Upper lobe of left lung (tissue), 6 donors: ENCODE results near the gene ADAMTS3. TPM values are rescaled to one million over a fixed set of nuclear protein-coding genes. Genes with fewer than 3 reads are reported as not detected.

ENCODE experiments used
- ATAC-seq, 2 donors: fragments of 200-7000 bp; cut with Tn5 transposase; one replicate each; pipeline ENCODE4 v1.9.1; 2022; ENCODE audit warnings: mild to moderate bottlenecking in 2 of 2, moderate library complexity in 2 of 2; ENCODE audit not compliant: low FRiP score in 2 of 2
- DNase-seq, 2 donors: peaks; one replicate each; pipeline ENCODE4 v3.0.0-alpha.2; 2019 to 2020
- H3K27ac ChIP-seq, 4 donors: fragments of 200-600 bp; sonication (generic); one replicate each; pipeline ENCODE4 v1.5.1; 2016 to 2019
- H3K27me3 ChIP-seq, 4 donors: fragments of 200-600 bp; sonication (generic); one replicate each; pipeline ENCODE4 v1.5.1; 2017 to 2019
- H3K36me3 ChIP-seq, 4 donors: fragments of 200-600 bp; sonication (generic); one replicate each; pipeline ENCODE4 v1.5.1; 2016 to 2019
- H3K4me1 ChIP-seq, 4 donors: fragments of 200-600 bp; sonication (generic); one replicate each; pipeline ENCODE4 v1.5.1; 2018 to 2019
- H3K4me3 ChIP-seq, 4 donors: fragments of 200-600 bp; sonication (generic); one replicate each; pipeline ENCODE4 v1.5.1; 2017 to 2019; ENCODE audit warnings: mild to moderate bottlenecking in 2 of 4, moderate library complexity in 1 of 4
- H3K9me3 ChIP-seq, 4 donors: fragments of 200-600 bp; sonication (generic); one replicate each; pipeline ENCODE4 v1.5.1; 2018 to 2019
- EP300 ChIP-seq, 4 donors: sonication (generic); formaldehyde crosslinking; IDR thresholded peaks; one replicate each; pipeline ENCODE4 v1.5.1; 2017; ENCODE audit warnings: antibody characterized with exemption in 4 of 4, control low read depth in 2 of 4
- POLR2A ChIP-seq, 4 donors: fragments of 450-650 bp; IDR thresholded peaks; one replicate each; pipeline ENCODE4 v1.5.1; 2016 to 2017; ENCODE audit warnings: antibody characterized with exemption in 4 of 4, mild to moderate bottlenecking in 2 of 4
- POLR2AphosphoS5 ChIP-seq, 2 donors: sonication (generic); formaldehyde crosslinking; IDR thresholded peaks; one replicate each; pipeline ENCODE4 v1.5.1; 2017; ENCODE audit warnings: antibody characterized with exemption in 2 of 2
- WGBS, 2 donors: methylation state at CpG; one replicate each; pipeline ENCODE4 v1.1.5; 2017 to 2018; 5-methylcytosine and 5-hydroxymethylcytosine counted together
- total RNA-seq, 6 donors: library from RNA; depleted of rRNA in 4 of 6; stranded (reverse); fragments of >200 nt in 4 of 6; gene quantifications; one replicate each; pipeline versions ENCODE4 v1.1.0 to v1.2.1, GENCODE V29; 2016 to 2021
- TF ChIP-seq, protein P1 (sequence below), 6 experiments: fragments of 450-650 bp in 4 of 6; fragments of 200-600 bp in 2 of 6; sonication (generic) in 2 of 6; IDR thresholded peaks; one replicate each; pipeline ENCODE4 v1.5.1; 2016 to 2019; ENCODE audit warnings: antibody characterized with exemption in 6 of 6
- donor health status: DM: no; HTN: no; CAD: no; lungs with moderate emphysema.
- donor health status: DM: no; HTN: yes; CAD: no; lungs with severe emphysema.

The ADAMTS3 gene
- total RNA-seq, 6 donors from 2014 or later: 1.0 to 5.2 (median 2.3) TPM

- H3K9me3 ChIP-seq: no peaks in the 10 kb centered on the region
- H3K27ac ChIP-seq: no peak overlapping the region
- H3K27me3 ChIP-seq: no peaks in the 10 kb centered on the region
- H3K36me3 ChIP-seq: no peaks in the 10 kb centered on the region
- TF ChIP-seq POLR2AphosphoS5 (IDR thresholded peaks at IDR 0.05): no peak
- TF ChIP-seq, protein P1, sequence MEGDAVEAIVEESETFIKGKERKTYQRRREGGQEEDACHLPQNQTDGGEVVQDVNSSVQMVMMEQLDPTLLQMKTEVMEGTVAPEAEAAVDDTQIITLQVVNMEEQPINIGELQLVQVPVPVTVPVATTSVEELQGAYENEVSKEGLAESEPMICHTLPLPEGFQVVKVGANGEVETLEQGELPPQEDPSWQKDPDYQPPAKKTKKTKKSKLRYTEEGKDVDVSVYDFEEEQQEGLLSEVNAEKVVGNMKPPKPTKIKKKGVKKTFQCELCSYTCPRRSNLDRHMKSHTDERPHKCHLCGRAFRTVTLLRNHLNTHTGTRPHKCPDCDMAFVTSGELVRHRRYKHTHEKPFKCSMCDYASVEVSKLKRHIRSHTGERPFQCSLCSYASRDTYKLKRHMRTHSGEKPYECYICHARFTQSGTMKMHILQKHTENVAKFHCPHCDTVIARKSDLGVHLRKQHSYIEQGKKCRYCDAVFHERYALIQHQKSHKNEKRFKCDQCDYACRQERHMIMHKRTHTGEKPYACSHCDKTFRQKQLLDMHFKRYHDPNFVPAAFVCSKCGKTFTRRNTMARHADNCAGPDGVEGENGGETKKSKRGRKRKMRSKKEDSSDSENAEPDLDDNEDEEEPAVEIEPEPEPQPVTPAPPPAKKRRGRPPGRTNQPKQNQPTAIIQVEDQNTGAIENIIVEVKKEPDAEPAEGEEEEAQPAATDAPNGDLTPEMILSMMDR (IDR thresholded peaks at IDR 0.05): peak in 1 of 6 experiments; percentile 18
- no peak for ATAC-seq
- WGBS, 2 donors: 78 to 84% methylated on average over 1 of the region's 1 CpG
- DNase-seq: no peak
- H3K4me1 ChIP-seq: no peaks in the 10 kb centered on the region
- no peak overlapping the region for H3K4me3 ChIP-seq
These were observed 282.8 kb downstream of the ADAMTS3 start for GRCh38 chr4:72286185-72286584.

- H3K4me1 ChIP-seq: no peaks in the 10 kb centered on the region
- H3K27me3 ChIP-seq: no peaks in the 10 kb centered on the region
- no peak overlapping the region for H3K27ac ChIP-seq
- no peak for ATAC-seq
- no peak overlapping the region for H3K4me3 ChIP-seq
- no peak for DNase-seq
- no peaks in the 10 kb centered on the region for H3K9me3 ChIP-seq
- H3K36me3 ChIP-seq: no peaks in the 10 kb centered on the region
- WGBS, 2 donors: 96 to 97% methylated on average over 3 of the region's 3 CpGs
- TF ChIP-seq POLR2A (IDR thresholded peaks at IDR 0.05): no peak
- no peak for TF ChIP-seq EP300 (IDR thresholded peaks at IDR 0.05)
- no peak for TF ChIP-seq POLR2AphosphoS5 (IDR thresholded peaks at IDR 0.05)
- TF ChIP-seq, protein P1 (IDR thresholded peaks at IDR 0.05): no peak
These were observed 285.7 kb downstream of the ADAMTS3 start for GRCh38 chr4:72283357-72283756.

GRCh38 chr4:72280252-72280651 lies 288.8 kb downstream of the ADAMTS3 start:
- ATAC-seq (no peak), DNase-seq (no peak)
- Histone ChIP-seq H3K27ac (no peak overlapping the region), H3K4me1 (no peaks in the 10 kb centered on the region), H3K36me3 (no peaks in the 10 kb centered on the region), H3K9me3 (no peaks in the 10 kb centered on the region), H3K4me3 (no peak overlapping the region), H3K27me3 (no peaks in the 10 kb centered on the region)
- no peak for TF ChIP-seq EP300 (IDR thresholded peaks at IDR 0.05)
- no peak for TF ChIP-seq POLR2AphosphoS5 (IDR thresholded peaks at IDR 0.05)
- TF ChIP-seq, protein P1 (IDR thresholded peaks at IDR 0.05): no peak
- TF ChIP-seq POLR2A (IDR thresholded peaks at IDR 0.05): no peak
- WGBS, 2 donors: 92 to 98% methylated on average over 3 of the region's 3 CpGs

DNA sequence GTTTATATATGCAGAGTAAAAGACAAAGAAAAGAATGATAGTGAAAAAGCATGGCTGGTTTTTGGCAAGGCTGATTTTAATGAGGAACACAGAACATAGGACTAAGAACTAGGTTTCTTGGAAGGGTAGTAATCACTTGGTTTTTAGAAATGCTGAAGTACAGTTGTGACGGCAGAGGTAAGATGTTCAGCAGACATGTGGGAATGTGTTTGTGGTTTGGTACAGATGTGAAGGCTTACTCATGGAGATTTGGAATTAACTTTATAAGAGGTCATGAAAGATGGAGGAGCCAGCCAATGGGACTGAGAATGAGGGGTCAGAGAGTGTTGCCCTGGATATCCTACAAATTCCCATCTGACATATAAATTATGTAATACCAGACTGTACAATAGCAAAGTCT lies 293.6 kb downstream of the ADAMTS3 start:
- no peak overlapping the region for H3K4me3 ChIP-seq
- 82 to 85% methylated on average over 1 of the region's 1 CpG for WGBS, 2 donors
- no peaks in the 10 kb centered on the region for H3K9me3 ChIP-seq
- no peak for TF ChIP-seq POLR2AphosphoS5 (IDR thresholded peaks at IDR 0.05)
- TF ChIP-seq, protein P1 (IDR thresholded peaks at IDR 0.05): no peak
- no peak for TF ChIP-seq EP300 (IDR thresholded peaks at IDR 0.05)
- TF ChIP-seq POLR2A (IDR thresholded peaks at IDR 0.05): no peak
- H3K27me3 ChIP-seq: no peaks in the 10 kb centered on the region
- no peak for DNase-seq
- H3K36me3 ChIP-seq: no peaks in the 10 kb centered on the region
- H3K4me1 ChIP-seq: no peaks in the 10 kb centered on the region
- H3K27ac ChIP-seq: no peak overlapping the region
- ATAC-seq: no peak

GRCh38 chr4:72274251-72274650 lies 294.8 kb downstream of the ADAMTS3 start:
- ATAC-seq: no peak
- H3K4me3 ChIP-seq: no peak overlapping the region
- H3K27ac ChIP-seq: no peak overlapping the region
- no peaks in the 10 kb centered on the region for H3K4me1 ChIP-seq
- H3K27me3 ChIP-seq: no peaks in the 10 kb centered on the region
- no peaks in the 10 kb centered on the region for H3K9me3 ChIP-seq
- no peak for DNase-seq
- TF ChIP-seq POLR2A (IDR thresholded peaks at IDR 0.05): no peak
- WGBS, 2 donors: 84% methylated on average over 3 of the region's 3 CpGs
- H3K36me3 ChIP-seq: no peaks in the 10 kb centered on the region
